Keratinocyte (primary cell): ENCODE measurements around the gene GPS1. TPM values are rescaled to one million over a fixed set of nuclear protein-coding genes. Genes with fewer than 3 reads are reported as not detected.

Experiments
- DNase-seq: peaks from one replicate; pipeline ENCODE4 v3.0.0-alpha.2; 2011; ENCODE audit warnings: low read depth, missing footprints, low spot score
- FAIRE-seq: peaks from 2 replicates; lab custom pipeline; 2011; peaks lifted over from hg19 to GRCh38; lab: Jason Lieb, UNC
- H2AFZ ChIP-seq: 2 replicates; pipeline ENCODE4 v1.6.0; 2012; ENCODE audit warnings: low read length, control low read depth, inconsistent platforms; ENCODE audit not compliant: control insufficient read depth
- H3K27ac ChIP-seq: 2 replicates; pipeline ENCODE4 v1.5.1; 2011; ENCODE audit warnings: low read length; ENCODE audit not compliant: control insufficient read depth, insufficient read depth
- H3K27me3 ChIP-seq: 3 replicates; pipeline ENCODE4 v1.6.0; 2011; ENCODE audit warnings: low read length; ENCODE audit not compliant: control insufficient read depth, insufficient read depth; ENCODE audit errors: extremely low read depth
- H3K36me3 ChIP-seq, 2 experiments: 2 replicates in 1 of 2; 3 replicates in 1 of 2; pipeline ENCODE4 v1.5.1; 2011; ENCODE audit warnings: low read length in 2 of 2, mild to moderate bottlenecking in 1 of 2; ENCODE audit not compliant: control insufficient read depth in 2 of 2, insufficient read depth in 2 of 2; ENCODE audit errors: extremely low read depth in 1 of 2
- H3K4me1 ChIP-seq: 3 replicates; pipeline ENCODE4 v1.5.1; 2011; ENCODE audit warnings: low read length; ENCODE audit not compliant: control insufficient read depth, insufficient read depth; ENCODE audit errors: extremely low read depth
- H3K4me2 ChIP-seq: 3 replicates; pipeline ENCODE4 v1.6.0; 2011; ENCODE audit warnings: low read depth, low read length; ENCODE audit not compliant: control insufficient read depth, insufficient read depth; ENCODE audit errors: extremely low read depth
- H3K4me3 ChIP-seq, 3 experiments: fragments of 200-600 bp in 1 of 3; sonication (generic) in 1 of 3; 2 replicates in 2 of 3; 3 replicates in 1 of 3; pipeline ENCODE4 v1.5.1; 2011 to 2016; ENCODE audit warnings: low read length in 3 of 3, mild to moderate bottlenecking in 3 of 3, control low read depth in 2 of 3, inconsistent platforms in 1 of 3, low read depth in 1 of 3, mixed read lengths in 1 of 3, mixed run types in 1 of 3, moderate library complexity in 1 of 3; ENCODE audit not compliant: control insufficient read depth in 2 of 3, insufficient read depth in 2 of 3; ENCODE audit errors: extremely low read depth in 1 of 3
- H3K79me2 ChIP-seq: 2 replicates; pipeline ENCODE4 v1.6.0; 2012; ENCODE audit warnings: low read length; ENCODE audit not compliant: control insufficient read depth, insufficient read depth
- H3K9ac ChIP-seq: 3 replicates; pipeline ENCODE4 v1.6.0; 2011; ENCODE audit warnings: low read length; ENCODE audit not compliant: control insufficient read depth, insufficient read depth; ENCODE audit errors: extremely low read depth
- H3K9me1 ChIP-seq: 3 replicates; pipeline ENCODE4 v1.6.0; 2011; ENCODE audit warnings: low read length; ENCODE audit not compliant: control insufficient read depth, insufficient read depth; ENCODE audit errors: extremely low read depth
- H3K9me3 ChIP-seq: 2 replicates; pipeline ENCODE4 v1.5.1; 2012; ENCODE audit warnings: low read depth, low read length; ENCODE audit not compliant: control insufficient read depth
- H4K20me1 ChIP-seq: 3 replicates; pipeline ENCODE4 v1.6.0; 2011; ENCODE audit warnings: low read length; ENCODE audit not compliant: control insufficient read depth, insufficient read depth; ENCODE audit errors: extremely low read depth
- CTCF ChIP-seq, 3 experiments: IDR thresholded peaks in 1 of 3; conservative IDR thresholded peaks in 1 of 3; optimal IDR thresholded peaks in 1 of 3; 2 replicates in 2 of 3; 3 replicates in 1 of 3; pipeline versions ENCODE3 to v1.5.1; 2011; ENCODE audit warnings: low read length in 3 of 3, mild to moderate bottlenecking in 3 of 3, moderate library complexity in 2 of 3, control low read depth in 1 of 3, inconsistent platforms in 1 of 3; ENCODE audit not compliant: insufficient read depth in 2 of 3; ENCODE audit errors: extremely low read depth in 1 of 3
- EZH2 ChIP-seq: IDR thresholded peaks from one replicate; pipeline ENCODE4 v1.6.1; 2012; ENCODE audit warnings: inconsistent platforms, mild to moderate bottlenecking, low read length, moderate library complexity
- dilution Hi-C: fragments of 300-500 bp; cut with MboI; formaldehyde crosslinking; loops from one replicate; pipeline ENCODE4 v1.7.0; 2020; ENCODE audit warnings: low sequenced_read_pairs; ENCODE audit not compliant: extremely low pct_ligation_motif_present
- polyA plus RNA-seq, 5 experiments: library from polyadenylated mRNA; depleted of rRNA in 3 of 5; stranded (reverse) in 3 of 5; stranded (forward) in 1 of 5; unstranded in 1 of 5; fragments of >200 nt; gene quantifications; 1 replicate in 1 of 5; 2 replicates in 3 of 5; 3 replicates in 1 of 5; pipeline versions ENCODE4 v1.2.1 to v1.2.3, GENCODE V29; 2011 to 2012; ENCODE audit warnings: missing spikeins in 2 of 5, low read depth in 1 of 5, low replicate concordance in 1 of 5

The GPS1 gene
- polyA plus RNA-seq, 1 donor (not counting 4 experiments of a cell fraction or from before 2014, with no cell fraction given): 60.4 TPM

GRCh38 chr17:82103553-82104451, 52.1 kb downstream of the GPS1 start:
- dilution Hi-C loops: no loop called here
- no peak overlapping the region for H3K4me3 ChIP-seq
- H3K27me3 ChIP-seq: no peaks in the 10 kb centered on the region
- no peak overlapping the region for H2AFZ ChIP-seq
- no peak overlapping the region for H3K9ac ChIP-seq
- H3K4me2 ChIP-seq: peak overlapping the region; percentile 2
- peaks cover 39% of the 10 kb centered on the region for H3K4me1 ChIP-seq
- no peaks in the 10 kb centered on the region for H4K20me1 ChIP-seq
- no peaks in the 10 kb centered on the region for H3K9me3 ChIP-seq
- TF ChIP-seq EZH2 (no peak), CTCF (optimal IDR thresholded peaks at IDR 0.05 in 1 of 3, IDR thresholded peaks at IDR 0.05 in 1 of 3, conservative IDR thresholded peaks at IDR 0.05 in 1 of 3; ENCODE audit: extremely low read depth in 1 of 3, insufficient read depth in 2 of 3, low read length in 3 of 3) (no peak)
- H3K36me3 ChIP-seq: peaks cover 2 to 6% of the 10 kb centered on the region in 2 experiments
- no peak for DNase-seq
- no peaks in the 10 kb centered on the region for H3K79me2 ChIP-seq
- no peak overlapping the region for H3K27ac ChIP-seq
- no peak for FAIRE-seq
- H3K9me1 ChIP-seq: peaks cover 2% of the 10 kb centered on the region

- H3K4me2 ChIP-seq: no peak overlapping the region
Measured at GRCh38 chr17:82104797-82105416, 53.2 kb downstream of the GPS1 start.

More at GRCh38 chr17:82104797-82105416, 53.2 kb downstream of the GPS1 start:
- Histone ChIP-seq H3K27ac (no peak overlapping the region), H4K20me1 (no peaks in the 10 kb centered on the region), H3K9me3 (no peaks in the 10 kb centered on the region), H3K4me1 (peaks cover 31% of the 10 kb centered on the region), H3K36me3 (peaks cover 2 to 6% of the 10 kb centered on the region in 2 experiments), H3K9me1 (peaks cover 2% of the 10 kb centered on the region), H3K9ac (no peak overlapping the region), H3K27me3 (no peaks in the 10 kb centered on the region), H2AFZ (no peak overlapping the region), H3K79me2 (no peaks in the 10 kb centered on the region), H3K4me3 (no peak overlapping the region)
- TF ChIP-seq EZH2: no peak
- TF ChIP-seq CTCF (optimal IDR thresholded peaks at IDR 0.05 in 1 of 3, IDR thresholded peaks at IDR 0.05 in 1 of 3, conservative IDR thresholded peaks at IDR 0.05 in 1 of 3; ENCODE audit: extremely low read depth in 1 of 3, insufficient read depth in 2 of 3, low read length in 3 of 3): no peak
- DNase-seq: no peak
- FAIRE-seq: no peak
- dilution Hi-C loops: no loop called here
